Mesenchymal stem cell (in vitro differentiated cells and primary cell): Measurements from ENCODE around the gene SSBP1.

Experiments used
- DNase-seq: peaks from one replicate; pipeline ENCODE4 v3.0.0-alpha.2; 2013
- H2AFZ ChIP-seq: one replicate; pipeline ENCODE4 v1.6.1; 2013; ENCODE audit warnings: low read depth, mild to moderate bottlenecking, control low read depth, inconsistent platforms, low read length, moderate library complexity
- H2AK5ac ChIP-seq: 2 replicates; pipeline ENCODE4 v1.6.1; 2013; ENCODE audit warnings: low read length, moderate library complexity, mild to moderate bottlenecking, inconsistent platforms; ENCODE audit not compliant: severe bottlenecking
- H2BK120ac ChIP-seq: one replicate; pipeline ENCODE4 v1.6.1; 2013; ENCODE audit warnings: low read depth, mild to moderate bottlenecking, inconsistent platforms, low read length, moderate library complexity
- H2BK12ac ChIP-seq, 2 experiments: one replicate each; pipeline ENCODE4 v1.6.1; 2013; ENCODE audit warnings: inconsistent platforms in 2 of 2, low read length in 2 of 2, mild to moderate bottlenecking in 2 of 2, moderate library complexity in 2 of 2, control low read depth in 1 of 2
- H2BK15ac ChIP-seq: one replicate; pipeline ENCODE4 v1.6.1; 2013; ENCODE audit warnings: mild to moderate bottlenecking, low read depth, inconsistent platforms; ENCODE audit not compliant: poor library complexity, severe bottlenecking
- H2BK5ac ChIP-seq: 2 replicates; pipeline ENCODE4 v1.6.1; 2013; ENCODE audit warnings: low read depth, mild to moderate bottlenecking, low read length, control low read depth, inconsistent platforms; ENCODE audit not compliant: poor library complexity, severe bottlenecking
- H3K14ac ChIP-seq, 2 experiments: one replicate each; pipeline ENCODE4 v1.6.1; 2013; ENCODE audit warnings: inconsistent platforms in 2 of 2, low read length in 2 of 2, control low read depth in 1 of 2, mild to moderate bottlenecking in 1 of 2, moderate library complexity in 1 of 2
- H3K18ac ChIP-seq, 2 experiments: one replicate each; pipeline ENCODE4 v1.6.1; 2013; ENCODE audit warnings: inconsistent platforms in 2 of 2, low read length in 2 of 2, control low read depth in 1 of 2, low read depth in 1 of 2, mild to moderate bottlenecking in 1 of 2
- H3K23ac ChIP-seq, 2 experiments: one replicate each; pipeline ENCODE4 v1.6.1; 2013; ENCODE audit warnings: inconsistent platforms in 2 of 2, low read length in 2 of 2, mild to moderate bottlenecking in 2 of 2, moderate library complexity in 2 of 2, control low read depth in 1 of 2
- H3K27ac ChIP-seq: 2 replicates; pipeline ENCODE4 v1.5.1; 2013; ENCODE audit warnings: mild to moderate bottlenecking, moderate library complexity, low read length, control low read depth, inconsistent platforms; ENCODE audit not compliant: poor library complexity, severe bottlenecking
- H3K27me3 ChIP-seq, 2 experiments: 2 replicates each; pipeline versions ENCODE4 v1.6.1 to v1.7.0; 2013; ENCODE audit warnings: low read length in 2 of 2, mild to moderate bottlenecking in 2 of 2, moderate library complexity in 2 of 2, control low read depth in 1 of 2, inconsistent platforms in 1 of 2; ENCODE audit not compliant: control insufficient read depth in 1 of 2, insufficient read depth in 1 of 2
- H3K36me3 ChIP-seq, 2 experiments: 2 replicates each; pipeline versions ENCODE4 v1.6.1 to v1.7.0; 2013; ENCODE audit warnings: low read length in 2 of 2, control low read depth in 1 of 2, inconsistent platforms in 1 of 2, low read depth in 1 of 2, mild to moderate bottlenecking in 1 of 2; ENCODE audit not compliant: insufficient read depth in 2 of 2, control insufficient read depth in 1 of 2
- H3K4ac ChIP-seq, 2 experiments: one replicate each; pipeline ENCODE4 v1.6.1; 2013; ENCODE audit warnings: inconsistent platforms in 2 of 2, low read length in 2 of 2, mild to moderate bottlenecking in 2 of 2, moderate library complexity in 2 of 2, control low read depth in 1 of 2, low read depth in 1 of 2
- H3K4me1 ChIP-seq: 2 replicates; pipeline ENCODE4 v1.6.1; 2013; ENCODE audit warnings: low read depth, low read length, control low read depth; ENCODE audit not compliant: control insufficient read depth, insufficient read depth
- H3K4me2 ChIP-seq: 2 replicates; pipeline ENCODE4 v1.6.1; 2013; ENCODE audit warnings: low read length, mild to moderate bottlenecking, inconsistent platforms; ENCODE audit not compliant: poor library complexity, severe bottlenecking
- H3K4me3 ChIP-seq, 2 experiments: 2 replicates each; pipeline versions ENCODE4 v1.5.1 to v1.7.0; 2013; ENCODE audit warnings: low read length in 2 of 2, mild to moderate bottlenecking in 2 of 2, control low read depth in 1 of 2, low read depth in 1 of 2; ENCODE audit not compliant: insufficient read depth in 1 of 2
- H3K79me1 ChIP-seq: replicated peaks from 2 replicates; pipeline ENCODE4 v1.6.1; 2013; ENCODE audit warnings: mild to moderate bottlenecking, control low read depth, low read length, inconsistent platforms; ENCODE audit not compliant: poor library complexity, severe bottlenecking
- H3K9ac ChIP-seq: 2 replicates; pipeline ENCODE4 v1.7.0; 2013; ENCODE audit warnings: mild to moderate bottlenecking, low read length, moderate library complexity
- H3K9me3 ChIP-seq: 2 replicates; pipeline ENCODE4 v1.7.0; 2013; ENCODE audit warnings: mild to moderate bottlenecking, low read length; ENCODE audit not compliant: control insufficient read depth
- H4K8ac ChIP-seq: one replicate; pipeline ENCODE4 v1.6.1; 2013; ENCODE audit warnings: inconsistent platforms, mild to moderate bottlenecking, low read length, moderate library complexity
- H4K91ac ChIP-seq: one replicate; pipeline ENCODE4 v1.6.1; 2013; ENCODE audit warnings: mild to moderate bottlenecking, low read length, inconsistent platforms
- WGBS: methylation state at CpG from one replicate; pipeline ENCODE4 v1.1.7; 2013; ENCODE audit warnings: mixed read lengths; 5-methylcytosine and 5-hydroxymethylcytosine counted together

The SSBP1 gene

DNA sequence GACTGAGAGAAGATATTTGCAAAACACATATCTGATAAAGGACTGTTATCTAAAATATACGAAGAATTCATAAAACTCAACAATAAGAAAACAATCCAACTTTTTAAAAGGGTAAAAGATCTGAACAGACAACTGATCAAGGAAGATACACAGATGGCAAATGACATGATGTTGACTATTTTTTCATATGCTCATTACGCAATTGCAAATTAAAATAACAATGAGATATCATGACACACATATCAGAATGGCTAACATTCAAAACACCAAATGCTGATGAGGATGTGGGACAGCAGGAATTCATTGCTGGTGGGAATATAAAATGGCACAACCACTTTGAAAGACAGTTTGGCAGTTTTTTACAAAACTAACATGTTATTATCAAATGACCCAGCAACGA, 45.1 kb upstream of the SSBP1 start:
- Histone ChIP-seq H3K27me3 (no peaks in the 10 kb centered on the region), H3K36me3 (no peaks in the 10 kb centered on the region), H3K4me1 (peaks cover 8% of the 10 kb centered on the region), H3K79me1 (peaks cover 34% of the 10 kb centered on the region), H3K4me2 (no peak overlapping the region), H4K8ac (no peak overlapping the region), H3K9me3 (no peaks in the 10 kb centered on the region), H2AK5ac (no peak overlapping the region), H2BK15ac (no peak overlapping the region), H2BK12ac (no peak overlapping the region), H2AFZ (no peak overlapping the region), H3K14ac (no peak overlapping the region), H4K91ac (no peak overlapping the region), H3K23ac (no peak overlapping the region), H2BK120ac (no peak overlapping the region), H3K9ac (no peak overlapping the region), H3K27ac (no peak overlapping the region), H3K4ac (no peak overlapping the region), H2BK5ac (no peak overlapping the region), H3K4me3 (no peak overlapping the region), H3K18ac (no peak overlapping the region)
- no peak for DNase-seq
- WGBS, result 92% methylated on average over 2 of the region's 3 CpGs

DNA sequence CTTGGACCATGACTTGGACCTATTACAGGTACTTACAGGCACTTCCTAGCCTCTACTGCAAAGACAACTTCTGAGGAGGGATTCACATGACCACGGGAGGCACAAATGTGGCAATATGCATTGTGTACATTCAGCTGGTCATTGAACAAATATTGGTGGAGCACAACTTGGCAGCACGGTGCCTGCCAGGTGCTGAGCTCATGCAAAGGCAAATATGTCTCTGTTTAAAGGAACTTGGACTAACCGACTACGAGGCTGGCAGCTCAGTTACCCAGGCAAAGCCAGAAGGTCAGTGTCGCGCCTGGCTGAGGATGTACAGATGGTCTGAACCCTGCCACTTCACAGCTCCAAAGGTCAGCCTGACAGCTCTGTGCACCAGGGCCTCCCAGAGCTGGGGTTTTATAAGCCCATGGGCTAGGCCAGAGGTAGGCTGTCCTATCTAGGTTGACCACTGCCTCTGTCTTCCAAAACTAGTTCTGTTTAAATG, 42.3 kb upstream of the SSBP1 start:
- no peaks in the 10 kb centered on the region for H3K9me3 ChIP-seq
- no peak overlapping the region for H2BK12ac ChIP-seq
- no peak overlapping the region for H2BK15ac ChIP-seq
- H3K36me3 ChIP-seq, result no peaks in the 10 kb centered on the region
- H3K4me2 ChIP-seq, result no peak overlapping the region
- H3K18ac ChIP-seq, result no peak overlapping the region
- H2AK5ac ChIP-seq, result no peak overlapping the region
- H3K4me1 ChIP-seq, result peaks cover 10% of the 10 kb centered on the region
- H3K79me1 ChIP-seq, result peaks cover 34% of the 10 kb centered on the region
- no peaks in the 10 kb centered on the region for H3K27me3 ChIP-seq
- H2AFZ ChIP-seq, result no peak overlapping the region
- no peak overlapping the region for H3K4me3 ChIP-seq
- no peak overlapping the region for H2BK120ac ChIP-seq
- H3K27ac ChIP-seq, result no peak overlapping the region
- H3K4ac ChIP-seq, result no peak overlapping the region
- H4K91ac ChIP-seq, result no peak overlapping the region
- no peak overlapping the region for H3K14ac ChIP-seq
- WGBS, result 89% methylated on average over 6 of the region's 6 CpGs
- no peak overlapping the region for H2BK5ac ChIP-seq
- H3K9ac ChIP-seq, result no peak overlapping the region
- DNase-seq, result no peak
- no peak overlapping the region for H4K8ac ChIP-seq
- H3K23ac ChIP-seq, result no peak overlapping the region

DNA sequence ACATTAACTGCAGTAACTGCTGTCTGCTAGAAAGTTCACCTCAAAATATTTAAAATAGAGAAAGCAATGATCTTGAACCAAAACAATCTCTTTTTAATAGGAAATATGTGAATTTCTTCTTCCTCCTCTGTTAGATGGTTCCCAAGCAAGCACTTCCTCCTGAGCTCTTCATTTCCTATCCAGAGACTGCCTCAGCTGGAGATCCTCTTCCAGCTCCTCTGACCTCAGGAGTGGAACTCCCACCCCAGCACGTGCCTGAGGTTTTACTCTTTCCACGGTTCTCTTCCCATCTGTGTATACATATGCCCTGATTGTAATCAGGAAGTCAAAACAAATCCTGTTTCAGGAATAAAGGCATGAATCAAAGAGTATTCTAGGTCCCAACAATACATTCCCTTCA, 41.8 kb upstream of the SSBP1 start:
- no peak overlapping the region for H3K4ac ChIP-seq
- H2BK120ac ChIP-seq, result no peak overlapping the region

GRCh38 chr7:141697211-141697871, 40.8 kb upstream of the SSBP1 start:
- H3K4me3 ChIP-seq, result no peak overlapping the region

More for the DNA sequence above, 41.8 kb upstream of the SSBP1 start:
- no peak overlapping the region for H4K8ac ChIP-seq
- H3K27me3 ChIP-seq, result no peaks in the 10 kb centered on the region
- no peak overlapping the region for H2BK12ac ChIP-seq
- peaks cover 29% of the 10 kb centered on the region for H3K79me1 ChIP-seq
- no peaks in the 10 kb centered on the region for H3K9me3 ChIP-seq
- no peak overlapping the region for H4K91ac ChIP-seq
- no peak overlapping the region for H2AK5ac ChIP-seq
- no peak overlapping the region for H3K4me2 ChIP-seq
- H2BK15ac ChIP-seq, result no peak overlapping the region
- no peak overlapping the region for H2BK5ac ChIP-seq
- DNase-seq, result no peak
- no peak overlapping the region for H3K27ac ChIP-seq
- no peak overlapping the region for H3K14ac ChIP-seq
- no peaks in the 10 kb centered on the region for H3K36me3 ChIP-seq
- no peak overlapping the region for H3K18ac ChIP-seq
- no peak overlapping the region for H3K23ac ChIP-seq
- H3K4me3 ChIP-seq, result no peak overlapping the region
- H2AFZ ChIP-seq, result no peak overlapping the region
- 44% methylated on average over 2 of the region's 2 CpGs for WGBS
- peaks cover 11% of the 10 kb centered on the region for H3K4me1 ChIP-seq
- no peak overlapping the region for H3K9ac ChIP-seq

More at GRCh38 chr7:141697211-141697871, 40.8 kb upstream of the SSBP1 start:
- Histone ChIP-seq H2BK120ac (no peak overlapping the region), H3K9me3 (no peaks in the 10 kb centered on the region), H3K79me1 (peaks cover 27% of the 10 kb centered on the region), H3K9ac (no peak overlapping the region), H3K27me3 (no peaks in the 10 kb centered on the region), H4K8ac (no peak overlapping the region), H3K4me1 (peaks cover 11% of the 10 kb centered on the region), H3K36me3 (no peaks in the 10 kb centered on the region), H3K4ac (no peak overlapping the region), H2BK5ac (no peak overlapping the region), H3K23ac (no peak overlapping the region), H2BK12ac (no peak overlapping the region), H3K14ac (no peak overlapping the region), H3K27ac (no peak overlapping the region), H3K18ac (no peak overlapping the region), H3K4me2 (no peak overlapping the region), H2AK5ac (no peak overlapping the region), H4K91ac (no peak overlapping the region), H2AFZ (no peak overlapping the region), H2BK15ac (no peak overlapping the region)
- WGBS, result 68% methylated on average over 9 of the region's 10 CpGs
- DNase-seq, result peak; percentile 51
